GM18873 (cell line): Measurements from ENCODE around the gene ASTN2.

Experiments
- ATAC-seq: cut with Tn5 transposase; IDR thresholded peaks from one replicate; pipeline ENCODE4 v1.9.1; 2021; ENCODE audit warnings: mild to moderate bottlenecking, moderate library complexity, moderate number of reproducible peaks; ENCODE audit not compliant: unreplicated experiment, low FRiP score

The ASTN2 gene

DNA sequence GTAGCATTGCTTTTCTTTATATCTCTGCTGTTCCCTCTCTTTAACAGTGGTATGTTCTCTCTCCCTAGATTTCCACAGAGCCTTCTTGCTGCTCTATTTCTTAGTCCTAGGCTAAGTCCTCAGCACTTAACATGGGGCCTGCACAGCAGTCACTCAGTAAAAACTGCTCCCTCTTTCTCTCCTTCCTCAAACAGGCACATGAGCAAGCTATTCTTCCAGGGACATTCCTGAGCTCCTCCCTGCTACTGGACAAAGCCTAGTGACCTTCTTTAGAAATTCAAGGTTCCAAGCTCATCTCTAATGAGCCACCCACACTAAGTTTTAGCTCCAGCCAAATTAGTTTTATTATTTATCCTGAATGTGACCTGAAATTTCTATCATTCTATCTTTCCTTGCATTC is 688.3 kb downstream of the ASTN2 start:
- no peak for ATAC-seq

- ATAC-seq, result no peak
These were observed 690.7 kb downstream of the ASTN2 start for GRCh38 chr9:116724123-116724522.

DNA sequence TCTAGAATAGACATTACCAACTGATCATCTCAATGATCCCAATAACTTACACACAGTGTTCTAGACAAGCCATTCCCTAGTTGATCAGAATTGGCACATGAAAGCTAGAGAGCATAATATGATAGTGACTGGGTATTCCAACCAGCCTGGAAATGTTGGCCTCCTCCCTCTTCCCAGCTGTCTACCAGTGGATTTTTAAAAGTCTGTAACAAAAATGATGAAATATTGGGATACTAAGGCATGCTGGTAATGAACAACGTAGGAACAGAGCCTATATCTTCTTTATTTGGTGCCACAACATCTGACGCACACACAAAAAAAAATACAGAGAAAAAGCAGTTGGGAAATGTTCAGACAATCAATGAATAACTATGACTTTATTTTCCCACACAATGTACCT is 692.9 kb downstream of the ASTN2 start:
- no peak for ATAC-seq

GRCh38 chr9:116721411-116721810 is 693.4 kb downstream of the ASTN2 start:
- no peak for ATAC-seq

GRCh38 chr9:116720111-116720510 is 694.7 kb downstream of the ASTN2 start:
- no peak for ATAC-seq

DNA sequence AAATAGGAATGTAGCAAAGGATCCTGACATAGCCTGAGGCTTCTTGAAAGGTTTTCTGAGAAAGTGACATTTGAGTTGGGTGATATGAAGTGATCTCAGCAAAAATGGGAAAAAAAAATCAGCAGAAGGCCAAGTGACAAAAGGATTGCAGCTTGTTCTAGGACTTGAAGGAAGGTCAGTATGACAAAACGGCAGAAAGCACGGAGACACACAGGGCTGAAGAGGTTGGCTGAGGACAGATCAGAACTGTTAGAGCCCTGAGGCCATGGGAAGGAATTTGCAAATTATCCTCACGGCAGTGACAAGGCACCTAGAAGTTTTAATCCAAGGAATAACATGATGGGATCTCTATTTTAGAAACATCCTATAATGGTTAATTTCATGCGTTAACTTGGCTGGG is 696.7 kb downstream of the ASTN2 start:
- ATAC-seq, result no peak

DNA sequence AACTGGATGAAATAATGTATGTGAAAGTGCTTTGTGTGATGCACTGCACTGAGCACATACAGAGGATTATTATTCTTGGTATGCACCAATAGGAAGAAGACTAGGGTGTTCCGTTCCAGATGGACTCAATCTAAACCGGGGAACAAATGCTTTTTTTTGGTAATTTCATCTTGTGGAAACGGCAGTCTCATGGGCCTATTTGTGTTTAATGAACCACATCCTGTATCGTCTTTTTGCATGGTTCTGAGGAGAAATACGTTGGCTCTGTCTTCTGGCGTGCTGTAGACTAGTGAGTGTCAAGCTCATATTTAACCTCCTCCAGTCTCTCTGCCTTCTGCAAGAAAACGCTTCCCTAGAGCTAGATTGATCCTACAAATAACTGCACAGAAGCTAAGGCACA is 697.7 kb downstream of the ASTN2 start:
- ATAC-seq, result no peak

GRCh38 chr9:116716438-116716837 is 698.4 kb downstream of the ASTN2 start:
- no peak for ATAC-seq

- no peak for ATAC-seq
These were observed 699.1 kb downstream of the ASTN2 start for GRCh38 chr9:116715751-116716150.

- ATAC-seq, result no peak
These were observed 701.6 kb downstream of the ASTN2 start for GRCh38 chr9:116713271-116713670.

GRCh38 chr9:116712781-116713180 is 702.1 kb downstream of the ASTN2 start:
- no peak for ATAC-seq

DNA sequence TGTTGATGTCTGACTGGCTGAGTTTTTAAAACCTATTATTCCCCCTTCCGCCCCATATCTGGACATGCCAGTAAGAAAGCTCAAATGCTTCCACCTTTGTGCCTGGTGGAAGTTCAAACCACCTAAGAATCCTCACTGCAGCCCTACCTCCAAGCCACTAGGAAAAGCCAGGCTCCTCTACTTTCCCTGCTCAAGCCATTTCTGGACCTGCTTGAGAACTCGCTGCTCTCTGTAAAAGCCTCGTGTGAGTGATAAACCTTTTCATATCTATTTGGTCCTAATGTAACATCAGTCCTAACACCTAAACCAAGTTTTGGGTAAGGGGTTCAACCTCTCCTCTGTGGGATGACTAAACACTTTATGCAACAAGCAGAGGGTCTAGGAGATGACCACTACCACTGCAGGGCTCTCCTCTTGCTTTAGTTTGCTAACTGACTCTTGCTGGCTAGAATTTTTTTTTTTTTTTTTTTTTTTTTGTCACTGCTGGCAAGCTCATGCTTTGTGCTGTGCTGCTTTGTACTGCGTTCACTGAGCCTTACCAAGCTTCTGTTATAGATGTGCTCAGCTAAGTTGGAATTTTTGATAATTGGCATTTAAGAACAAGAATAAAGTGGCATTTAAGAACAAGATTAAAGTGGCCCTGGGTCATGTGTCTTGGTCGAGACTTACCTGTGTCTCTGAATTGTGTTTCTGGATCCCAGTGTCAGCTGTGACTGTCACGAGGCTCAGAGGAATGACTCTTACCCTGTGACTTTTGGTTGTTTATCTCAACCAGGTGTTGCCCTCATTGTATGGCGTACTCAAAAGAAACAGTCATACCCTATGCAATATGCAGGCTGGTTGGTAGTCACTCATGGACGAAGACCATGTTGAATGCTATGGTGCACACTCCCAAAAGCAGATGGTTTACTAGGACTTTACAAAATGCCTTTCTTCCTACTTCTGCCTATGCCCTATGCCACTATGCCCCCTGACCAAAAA is 708.3 kb downstream of the ASTN2 start:
- no peak for ATAC-seq

GRCh38 chr9:116705531-116705930 is 709.3 kb downstream of the ASTN2 start:
- ATAC-seq, result no peak

DNA sequence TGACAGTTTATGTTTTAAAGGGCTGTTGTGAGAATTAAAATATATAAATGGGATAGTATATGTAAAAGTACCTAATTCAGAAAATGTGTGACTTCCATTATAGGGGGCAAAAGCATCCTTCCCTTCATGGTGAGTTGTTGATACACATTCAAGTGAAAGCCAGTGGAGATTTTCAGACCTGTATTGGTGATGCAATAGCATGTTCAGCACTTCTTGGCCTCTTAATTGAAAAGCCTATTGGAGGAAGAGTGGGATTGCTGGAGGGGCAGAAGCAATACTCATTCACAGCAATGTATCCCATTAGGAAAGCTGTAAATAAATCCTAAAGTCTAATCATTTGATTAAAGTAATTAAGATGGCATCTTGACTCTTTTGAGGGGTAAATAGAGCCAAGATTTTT is 710.4 kb downstream of the ASTN2 start:
- no peak for ATAC-seq

DNA sequence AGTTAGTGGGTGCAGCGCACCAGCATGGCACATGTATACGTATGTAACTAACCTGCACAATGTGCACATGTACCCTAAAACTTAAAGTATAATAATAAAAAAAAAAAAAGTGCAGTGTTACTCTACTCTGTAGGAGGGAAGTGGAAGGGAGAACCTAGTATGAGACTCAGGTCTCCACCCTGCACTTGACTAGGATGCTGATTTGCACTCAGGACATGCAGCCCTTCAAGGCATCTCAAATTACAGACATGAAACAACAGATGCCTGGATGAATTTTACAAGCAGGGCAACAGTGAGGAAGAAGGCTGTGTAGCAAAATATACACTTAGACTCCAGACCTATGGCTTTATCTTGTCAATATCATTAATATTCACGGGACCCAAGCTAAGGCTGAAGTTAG is 711.2 kb downstream of the ASTN2 start:
- ATAC-seq, result no peak

GRCh38 chr9:116701940-116702642 is 712.8 kb downstream of the ASTN2 start:
- ATAC-seq, result no peak

DNA sequence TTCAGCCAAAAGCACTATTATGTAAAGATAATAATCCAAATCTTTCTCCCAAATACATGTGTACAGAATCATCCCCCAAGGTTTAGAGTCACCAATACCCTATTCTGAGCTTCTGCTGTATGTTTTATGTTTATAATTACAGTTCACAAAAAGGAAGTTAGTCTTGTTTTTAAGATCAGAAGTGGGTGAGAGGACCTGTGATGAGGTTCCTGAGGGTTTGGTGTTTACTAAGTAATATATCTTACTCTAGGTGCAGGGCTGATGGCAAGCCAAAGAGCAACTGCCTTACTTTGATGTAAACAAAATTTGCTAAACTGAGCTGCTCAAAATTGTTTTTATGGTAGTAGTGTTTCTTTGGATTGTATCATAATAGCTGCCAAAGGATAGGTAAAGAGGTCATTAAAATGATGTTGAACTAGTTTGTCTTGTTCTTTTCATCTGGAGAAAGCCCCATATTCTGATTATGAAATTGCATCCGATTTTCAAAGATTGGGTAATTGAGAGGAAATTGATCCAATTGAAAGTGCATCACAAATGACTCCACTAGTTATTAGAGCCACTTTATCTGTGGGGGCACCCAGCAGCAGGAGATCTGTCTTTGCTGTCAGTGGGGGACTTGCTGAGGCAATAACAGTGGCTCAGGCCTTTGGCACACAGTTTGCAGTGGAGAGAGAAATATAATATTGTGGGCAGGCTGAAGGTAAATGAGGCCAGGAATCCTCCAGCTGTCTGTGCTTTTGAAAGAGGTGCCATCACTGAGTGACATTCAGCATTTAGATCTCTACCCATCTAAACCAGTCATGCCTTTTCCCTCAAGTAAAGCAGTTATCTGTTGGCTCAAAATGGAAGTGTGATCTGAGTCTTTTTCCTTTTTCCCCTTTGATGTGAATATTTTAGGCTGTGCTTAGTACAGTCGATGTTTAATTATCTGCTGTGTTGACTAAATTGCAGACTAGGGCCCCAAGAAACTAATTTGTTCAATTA is 713.7 kb downstream of the ASTN2 start:
- ATAC-seq, result no peak

DNA sequence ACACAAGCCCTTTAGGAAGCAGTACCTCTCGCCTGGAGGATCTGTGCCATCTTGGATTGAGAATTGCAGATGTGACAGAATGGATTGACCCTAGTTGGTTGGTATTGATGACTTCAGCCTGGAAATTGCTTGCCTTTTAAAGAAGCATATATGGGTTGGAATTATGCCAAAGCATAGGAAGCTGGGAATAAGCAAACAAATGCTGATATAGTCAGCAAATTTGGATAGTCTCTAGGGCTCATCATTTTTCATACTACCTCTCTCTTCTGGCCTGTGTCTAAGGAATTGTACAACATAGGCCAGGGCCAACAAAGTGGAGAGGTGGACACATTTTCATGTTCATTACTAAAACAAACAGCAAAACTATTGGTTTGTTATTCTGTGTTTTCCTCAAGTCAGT is 714.6 kb downstream of the ASTN2 start:
- no peak for ATAC-seq

- no peak for ATAC-seq
These were observed 717.0 kb downstream of the ASTN2 start for GRCh38 chr9:116697887-116698286.

DNA sequence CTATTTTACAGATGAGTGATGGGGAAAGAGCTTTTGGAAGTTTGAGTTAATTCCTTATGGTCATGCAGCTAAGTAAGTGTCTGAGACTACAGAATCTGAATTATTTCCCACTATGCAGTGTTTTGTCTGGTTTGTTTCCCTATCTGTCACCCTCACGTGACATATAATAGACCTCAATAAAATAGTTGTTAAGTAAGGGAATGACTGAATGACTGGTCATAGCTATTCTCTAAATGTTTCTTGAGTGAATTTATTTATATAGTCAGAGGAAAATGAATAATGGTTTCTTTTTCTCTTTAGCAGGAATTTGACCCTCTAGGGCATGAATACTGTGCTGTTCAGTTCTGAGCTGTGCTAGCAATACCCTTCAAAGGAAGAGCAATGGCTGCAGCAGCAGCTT is 717.5 kb downstream of the ASTN2 start:
- ATAC-seq, result no peak

DNA sequence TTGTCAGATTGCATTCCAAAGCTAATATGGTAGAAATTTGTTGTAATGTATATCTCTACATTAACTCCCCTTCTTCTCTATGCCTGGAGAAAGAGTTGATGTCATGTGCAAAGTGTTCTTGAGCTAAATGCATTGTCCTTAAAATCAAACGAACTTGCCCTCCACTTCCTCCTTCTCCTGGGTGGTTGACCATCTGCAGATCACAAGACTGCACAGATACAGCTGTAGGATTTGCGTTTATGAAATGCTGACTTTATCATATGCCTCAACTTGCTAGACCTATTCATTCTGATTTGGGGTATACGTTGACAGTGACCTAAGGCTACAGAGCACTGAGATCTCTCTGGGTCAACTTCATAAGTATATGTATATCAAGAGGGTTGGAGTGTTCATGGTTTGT is 719.4 kb downstream of the ASTN2 start:
- ATAC-seq, result no peak
